HG03175 (cell line): Measurements from ENCODE around the gene TMEM132C.
A peak's percentile ranks its signal among the peaks of the same experiment; 100 is the strongest.
"Not testable (repeated sequence)": the region's sequence is repeated elsewhere in the genome, so short reads cannot be mapped to it uniquely, and the experiment has no call there.

ENCODE experiments used
- ATAC-seq: cut with Tn5 transposase; IDR thresholded peaks from one replicate; pipeline ENCODE4 v1.9.1; 2021; ENCODE audit warnings: mild to moderate bottlenecking, moderate library complexity; ENCODE audit not compliant: unreplicated experiment

Gene TMEM132C

GRCh38 chr12:128603573-128604115 lies 336.7 kb downstream of the TMEM132C start:
- no peak for ATAC-seq

DNA sequence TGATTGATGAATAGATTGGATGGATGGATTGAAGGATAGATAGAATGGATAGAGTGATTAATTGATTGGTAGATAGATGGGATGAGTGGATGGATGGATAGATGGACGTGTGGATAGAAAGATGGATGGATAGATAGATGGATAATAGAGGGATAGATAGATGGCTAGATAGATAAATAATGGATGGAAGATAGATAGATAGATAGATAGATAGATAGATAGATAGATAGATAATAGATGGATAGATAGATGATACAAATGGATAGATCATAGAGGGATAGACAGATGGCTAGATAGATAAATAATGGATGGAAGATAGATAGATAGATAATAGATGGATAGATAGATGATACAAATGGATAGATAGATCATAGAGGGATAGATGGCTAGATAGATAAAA lies 337.2 kb downstream of the TMEM132C start:
- ATAC-seq = not testable (repeated sequence)

GRCh38 chr12:128606051-128606450 lies 339.1 kb downstream of the TMEM132C start:
- no peak for ATAC-seq

- ATAC-seq = no peak
Measured at GRCh38 chr12:128606538-128606937, 339.6 kb downstream of the TMEM132C start.

- no peak for ATAC-seq
Measured at GRCh38 chr12:128606970-128607369, 340.0 kb downstream of the TMEM132C start.

GRCh38 chr12:128607641-128608040 lies 340.7 kb downstream of the TMEM132C start:
- no peak for ATAC-seq

- no peak for ATAC-seq
Measured at GRCh38 chr12:128609861-128610260, 342.9 kb downstream of the TMEM132C start.

- ATAC-seq = no peak
Measured at GRCh38 chr12:128611736-128612135, 344.8 kb downstream of the TMEM132C start.

- ATAC-seq = no peak
Measured at GRCh38 chr12:128612150-128612850, 345.3 kb downstream of the TMEM132C start.

GRCh38 chr12:128613837-128614590 lies 347.0 kb downstream of the TMEM132C start:
- ATAC-seq = no peak

- no peak for ATAC-seq
Measured at GRCh38 chr12:128617304-128617833, 350.4 kb downstream of the TMEM132C start.

DNA sequence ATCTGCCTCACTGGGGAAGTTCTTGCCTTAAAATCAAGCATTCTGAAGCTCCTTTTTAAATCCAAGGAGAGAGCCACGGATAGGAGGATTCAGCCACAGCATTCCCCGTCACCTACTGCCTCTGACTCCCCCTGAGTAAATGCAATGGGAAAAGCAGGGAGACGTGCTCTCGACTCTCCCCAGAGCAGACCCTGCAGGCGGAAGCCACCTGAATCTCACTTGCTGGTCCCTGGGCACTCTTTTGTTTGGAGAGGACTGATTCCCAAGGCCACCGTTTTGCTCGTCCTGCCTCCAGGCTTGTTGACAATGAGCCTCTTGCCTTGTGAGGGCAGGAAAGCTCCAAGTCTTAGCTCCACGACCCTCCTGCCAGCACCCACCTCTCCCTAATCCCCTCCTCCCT lies 352.3 kb downstream of the TMEM132C start:
- no peak for ATAC-seq

DNA sequence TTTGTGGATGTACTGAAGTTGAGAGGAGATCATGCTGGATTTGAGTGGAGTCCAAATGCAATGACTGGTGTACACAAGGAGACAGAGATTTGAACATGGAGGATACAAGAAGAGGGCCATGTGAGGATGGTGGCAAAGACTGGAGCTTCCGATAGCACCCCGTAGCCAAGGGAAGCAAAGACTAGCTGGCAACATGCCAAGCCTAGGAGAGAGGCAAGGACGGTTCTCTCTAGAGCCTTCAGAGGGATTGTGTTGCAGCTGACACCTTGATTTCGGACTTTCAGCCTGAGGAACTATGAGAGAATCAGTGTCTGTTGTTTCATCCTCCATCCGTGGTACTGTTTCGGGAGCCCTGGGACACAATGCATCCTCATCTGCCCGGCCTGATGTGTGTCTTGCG lies 354.3 kb downstream of the TMEM132C start:
- ATAC-seq = no peak

DNA sequence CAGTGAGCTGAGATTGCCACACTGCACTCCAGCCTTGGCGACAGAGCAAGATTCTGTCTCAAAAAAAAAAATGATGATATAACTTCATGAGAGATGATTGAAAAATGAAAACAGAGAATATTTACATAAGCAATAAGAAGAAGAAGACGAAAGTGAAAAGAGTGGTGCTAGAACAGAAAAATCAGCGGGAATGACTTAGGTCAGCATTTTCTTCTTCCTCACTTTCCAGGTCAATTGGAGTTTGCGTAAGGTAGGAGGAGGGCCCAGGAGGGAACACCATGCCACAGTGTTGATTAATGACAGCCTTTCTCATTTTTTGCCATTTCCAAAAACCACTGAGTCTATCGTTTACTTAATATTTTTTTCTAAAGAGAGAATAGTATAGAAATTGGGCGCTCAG lies 356.8 kb downstream of the TMEM132C start:
- ATAC-seq = no peak

GRCh38 chr12:128626808-128627320 lies 359.9 kb downstream of the TMEM132C start:
- no peak for ATAC-seq

DNA sequence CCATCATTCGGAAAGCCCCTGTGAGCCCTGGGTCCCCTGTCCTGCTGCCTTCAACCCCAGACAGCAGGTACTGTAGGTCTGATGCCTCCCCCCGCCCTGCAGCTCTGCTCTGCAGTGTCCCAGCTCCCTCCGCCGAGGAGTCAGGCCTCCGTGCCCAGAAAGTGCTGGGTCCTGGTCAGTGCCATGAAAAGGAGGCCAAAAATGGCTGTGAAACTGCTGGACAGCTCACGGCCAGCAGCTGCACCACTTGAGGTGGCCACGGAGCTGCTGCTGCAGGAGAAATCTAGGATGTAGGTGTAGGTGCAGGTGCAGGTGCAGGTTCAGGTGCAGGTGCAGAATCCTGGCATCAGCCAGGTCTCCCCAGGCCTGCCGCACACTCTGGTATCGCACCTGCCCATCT lies 360.7 kb downstream of the TMEM132C start:
- ATAC-seq = no peak

GRCh38 chr12:128629979-128630378 lies 363.0 kb downstream of the TMEM132C start:
- ATAC-seq = no peak

DNA sequence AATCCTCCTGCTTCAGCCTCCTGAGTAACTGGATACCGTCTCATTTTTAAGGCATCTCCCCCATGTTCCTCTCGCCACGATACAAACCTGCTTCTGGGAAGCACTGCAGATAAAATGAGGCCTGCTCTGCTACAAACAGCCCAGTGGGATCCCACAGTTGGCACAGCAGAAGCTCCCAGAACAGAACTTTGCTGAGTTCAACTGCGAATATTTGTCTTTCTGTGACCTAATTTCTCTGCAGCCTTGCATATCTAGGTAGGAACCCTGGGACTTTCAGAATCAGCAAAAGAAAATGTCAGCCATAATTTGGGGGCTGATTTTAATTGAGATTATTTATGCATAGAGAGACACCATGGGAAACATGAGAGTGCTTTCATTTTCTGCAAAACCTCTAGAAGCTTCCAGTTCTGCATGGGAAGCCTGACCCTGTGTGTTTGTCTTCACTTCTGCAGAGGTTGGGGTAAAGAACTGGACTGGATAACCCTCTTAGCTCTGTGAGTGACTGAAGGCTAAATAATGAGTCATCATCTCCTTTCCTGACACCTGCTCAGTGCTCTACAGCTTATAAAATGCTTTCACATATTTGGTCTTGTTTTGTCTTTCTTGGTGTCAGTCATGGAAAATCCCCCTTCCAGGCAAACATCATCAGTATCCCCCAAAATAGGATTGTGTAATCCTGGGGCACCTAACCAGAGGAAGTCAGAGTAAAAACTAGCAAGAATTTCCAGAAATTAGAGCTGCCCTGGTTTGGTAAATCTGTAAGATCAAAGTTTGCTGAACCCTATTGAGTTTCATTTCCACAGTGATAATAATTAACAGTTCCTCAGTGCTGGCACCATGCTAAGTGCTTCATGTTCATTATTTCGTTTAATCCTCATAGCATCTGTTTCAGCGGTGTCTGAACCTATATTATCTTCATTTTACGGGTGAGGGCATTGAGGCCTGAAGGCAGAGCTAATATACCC lies 371.0 kb downstream of the TMEM132C start:
- ATAC-seq = peak; percentile 92

DNA sequence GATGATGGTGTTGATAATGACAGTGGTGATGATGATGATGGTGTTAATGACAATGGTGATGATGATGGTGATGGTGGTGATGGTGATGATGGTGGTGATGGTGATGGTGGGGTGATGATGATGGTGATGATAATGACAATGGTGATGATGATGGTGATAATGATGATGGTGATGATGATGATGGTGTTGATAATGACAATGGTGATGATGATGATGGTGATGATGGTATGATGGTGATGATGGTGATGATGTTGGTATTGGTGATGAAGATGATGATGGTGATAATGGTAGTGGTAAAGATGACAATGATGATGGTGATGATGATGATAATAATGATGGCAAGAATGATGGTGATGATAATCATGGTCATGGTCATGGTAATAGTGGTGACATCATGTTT lies 372.1 kb downstream of the TMEM132C start:
- ATAC-seq = no peak

GRCh38 chr12:128643155-128643554 lies 376.2 kb downstream of the TMEM132C start:
- no peak for ATAC-seq
